Fibroblast of the aortic adventitia (primary cell): ENCODE data around the gene LRCH3. TPM values are rescaled to one million over a fixed set of nuclear protein-coding genes. Genes with fewer than 3 reads are reported as not detected.
"Not testable (repeated sequence)": the region's sequence is repeated elsewhere in the genome, so short reads cannot be mapped to it uniquely, and the experiment has no call there.

Experiments used
- DNase-seq: peaks from one replicate; pipeline ENCODE4 v3.0.0-alpha.2; 2010; ENCODE audit warnings: low read depth
- H3K4me3 ChIP-seq: 2 replicates; pipeline ENCODE4 v1.5.1; 2011; ENCODE audit warnings: low read depth, mild to moderate bottlenecking, control low read depth, low read length, moderate library complexity
- small RNA-seq: library from RNA; depleted of rRNA; stranded (forward); fragments of <200 nt; gene quantifications from one replicate; pipeline ENCODE3, GENCODE V24; 2012
- total RNA-seq: library from RNA; depleted of rRNA; stranded (reverse); fragments of >200 nt; gene quantifications from 2 replicates; pipeline ENCODE4 v1.2.3, GENCODE V29; 2012; ENCODE audit warnings: low replicate concordance
- TF ChIP-seq, protein P1 (sequence below): IDR thresholded peaks from 2 replicates; pipeline ENCODE4 v1.5.1; 2011; ENCODE audit warnings: mild to moderate bottlenecking, low read length, control low read depth, inconsistent platforms; ENCODE audit not compliant: insufficient read depth

LRCH3 gene
- total RNA-seq, 1 donor: 47.3 TPM

- H3K4me3 ChIP-seq: no peak overlapping the region
- no peak for DNase-seq
- TF ChIP-seq, protein P1, sequence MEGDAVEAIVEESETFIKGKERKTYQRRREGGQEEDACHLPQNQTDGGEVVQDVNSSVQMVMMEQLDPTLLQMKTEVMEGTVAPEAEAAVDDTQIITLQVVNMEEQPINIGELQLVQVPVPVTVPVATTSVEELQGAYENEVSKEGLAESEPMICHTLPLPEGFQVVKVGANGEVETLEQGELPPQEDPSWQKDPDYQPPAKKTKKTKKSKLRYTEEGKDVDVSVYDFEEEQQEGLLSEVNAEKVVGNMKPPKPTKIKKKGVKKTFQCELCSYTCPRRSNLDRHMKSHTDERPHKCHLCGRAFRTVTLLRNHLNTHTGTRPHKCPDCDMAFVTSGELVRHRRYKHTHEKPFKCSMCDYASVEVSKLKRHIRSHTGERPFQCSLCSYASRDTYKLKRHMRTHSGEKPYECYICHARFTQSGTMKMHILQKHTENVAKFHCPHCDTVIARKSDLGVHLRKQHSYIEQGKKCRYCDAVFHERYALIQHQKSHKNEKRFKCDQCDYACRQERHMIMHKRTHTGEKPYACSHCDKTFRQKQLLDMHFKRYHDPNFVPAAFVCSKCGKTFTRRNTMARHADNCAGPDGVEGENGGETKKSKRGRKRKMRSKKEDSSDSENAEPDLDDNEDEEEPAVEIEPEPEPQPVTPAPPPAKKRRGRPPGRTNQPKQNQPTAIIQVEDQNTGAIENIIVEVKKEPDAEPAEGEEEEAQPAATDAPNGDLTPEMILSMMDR: no peak
These were observed 122.8 kb downstream of the LRCH3 start for GRCh38 chr3:197913641-197914380.

DNA sequence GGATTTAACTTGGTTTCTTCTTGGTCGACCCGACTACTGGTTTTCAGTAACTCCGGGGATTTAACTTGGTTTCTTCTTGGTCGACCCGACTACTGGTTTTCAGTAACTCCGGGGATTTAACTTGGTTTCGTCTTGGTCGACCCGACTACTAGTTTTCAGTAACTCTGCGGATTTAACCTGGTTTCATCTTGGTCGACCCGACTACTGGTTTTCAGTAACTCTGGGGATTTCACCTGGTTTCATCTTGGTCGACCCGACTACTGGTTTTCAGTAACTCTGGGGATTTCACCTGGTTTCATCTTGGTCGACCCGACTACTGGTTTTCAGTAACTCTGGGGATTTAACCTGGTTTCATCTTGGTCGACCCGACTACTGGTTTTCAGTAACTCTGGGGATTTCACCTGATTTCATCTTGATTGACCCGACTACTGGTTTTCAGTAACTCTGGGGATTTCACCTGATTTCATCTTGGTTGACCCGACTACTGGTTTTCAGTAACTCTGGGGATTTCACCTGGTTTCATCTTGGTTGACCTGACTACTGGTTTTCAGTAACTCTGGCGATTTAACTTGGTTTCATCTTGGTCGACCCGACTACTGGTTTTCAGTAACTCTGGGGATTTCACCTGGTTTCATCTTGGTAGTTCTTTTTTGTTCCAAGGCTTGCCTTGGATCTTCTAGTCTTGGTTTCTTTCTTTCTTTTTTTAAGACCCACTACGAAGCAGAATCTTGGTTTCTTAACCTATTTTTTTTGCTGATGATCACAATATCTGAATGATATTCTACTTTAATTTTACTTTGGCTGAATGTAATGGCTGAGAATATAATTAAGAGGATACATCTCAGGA lies 130.6 kb downstream of the LRCH3 start:
- not testable (repeated sequence) for DNase-seq, H3K4me3 ChIP-seq

DNA sequence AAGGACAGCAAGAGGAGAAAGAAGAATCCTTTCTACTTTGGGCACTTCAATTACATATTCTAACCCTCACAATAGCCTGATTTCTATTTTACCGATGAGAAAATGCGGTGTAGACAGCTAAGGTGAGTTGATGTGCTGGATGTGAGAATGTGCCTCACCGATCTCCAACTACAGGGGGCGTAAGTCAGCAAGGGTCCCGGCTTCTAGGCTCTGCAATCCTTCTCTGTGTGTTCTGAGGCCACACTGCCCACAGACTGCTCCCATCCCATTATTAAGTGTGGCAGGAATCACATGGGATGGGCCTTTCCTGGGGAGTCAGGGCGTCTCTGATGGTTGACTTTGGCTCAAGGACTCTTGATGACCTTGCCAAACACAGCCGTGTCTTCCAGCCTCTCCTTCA lies 135.4 kb downstream of the LRCH3 start:
- TF ChIP-seq, protein P1: no peak
- DNase-seq: no peak
- H3K4me3 ChIP-seq: no peak overlapping the region

DNA sequence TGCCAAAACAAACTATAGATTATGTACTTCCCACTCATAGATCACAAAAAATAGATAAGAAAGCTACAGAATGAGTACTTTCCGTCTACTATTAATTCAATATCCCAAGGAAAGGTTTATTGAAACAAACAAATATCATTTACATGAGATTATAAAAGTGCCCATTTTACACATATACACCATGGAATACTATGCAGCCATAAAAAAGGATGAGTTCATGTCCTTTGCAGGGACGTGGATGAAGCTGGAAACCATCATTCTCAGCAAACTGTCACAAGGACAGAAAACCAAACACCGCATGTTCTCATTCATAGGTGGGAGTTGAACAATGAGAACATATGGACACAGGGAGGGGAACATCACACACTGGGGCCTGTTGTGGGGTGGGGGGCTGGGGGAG lies 136.5 kb downstream of the LRCH3 start:
- DNase-seq, H3K4me3 ChIP-seq: not testable (repeated sequence)

DNA sequence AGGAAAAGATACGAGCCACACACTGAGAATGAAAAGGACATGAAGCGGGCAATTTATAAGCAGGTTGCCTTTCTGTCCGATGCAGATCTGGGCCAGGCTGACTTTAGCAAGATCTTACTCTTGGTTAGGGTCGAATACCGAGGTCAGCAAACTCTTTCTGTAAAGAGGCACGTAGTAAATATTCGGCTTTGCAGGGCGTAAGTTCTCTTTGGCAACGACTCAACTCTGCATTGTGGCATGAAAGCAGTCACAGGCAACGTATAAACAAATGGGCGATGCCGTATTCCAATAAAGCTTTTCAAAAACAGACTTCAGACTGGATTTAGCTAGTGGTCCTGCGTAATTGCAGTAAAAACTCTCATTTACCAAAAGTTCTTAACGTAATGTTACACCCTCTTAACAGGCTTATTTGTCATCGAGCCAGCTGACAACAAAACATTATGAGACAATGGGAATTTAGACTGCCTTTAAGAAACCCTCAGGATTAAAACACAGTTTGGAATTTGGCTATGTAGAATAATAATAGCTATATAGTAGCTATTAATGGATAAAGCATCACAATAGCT lies 145.8 kb downstream of the LRCH3 start:
- DNase-seq: no peak
- TF ChIP-seq, protein P1: no peak
- H3K4me3 ChIP-seq: no peak overlapping the region

Small RNAs within 50 kb of the gene (small RNA-seq; reads per million reads assigned to genes)
- not detected for gene RNU6-858P

Other genes with a start within 250 kb of the LRCH3 start
- 0.49 and 0.99 TPM in 2 replicates for gene BDH1, start 235.3 kb upstream of the LRCH3 start, total RNA-seq
- 17.2 and 22.3 TPM in 2 replicates for gene RUBCN, start 54.4 kb upstream of the LRCH3 start, total RNA-seq
- gene FYTTD1, start 41.4 kb upstream of the LRCH3 start, total RNA-seq: 30.4 and 40.2 TPM in 2 replicates
- 212 and 1,042 TPM in 2 replicates for gene RPL35A, start 158.9 kb downstream of the LRCH3 start, total RNA-seq
- gene LMLN, start 169.0 kb downstream of the LRCH3 start, total RNA-seq: 9.2 and 18.1 TPM in 2 replicates